HG03469 (cell line): ENCODE measurements around the gene GRK4.

Experiments used
- ATAC-seq: cut with Tn5 transposase; IDR thresholded peaks from one replicate; pipeline ENCODE4 v1.9.1; 2021; ENCODE audit warnings: mild to moderate bottlenecking, moderate library complexity, moderate number of reproducible peaks; ENCODE audit not compliant: unreplicated experiment

The GRK4 gene

DNA sequence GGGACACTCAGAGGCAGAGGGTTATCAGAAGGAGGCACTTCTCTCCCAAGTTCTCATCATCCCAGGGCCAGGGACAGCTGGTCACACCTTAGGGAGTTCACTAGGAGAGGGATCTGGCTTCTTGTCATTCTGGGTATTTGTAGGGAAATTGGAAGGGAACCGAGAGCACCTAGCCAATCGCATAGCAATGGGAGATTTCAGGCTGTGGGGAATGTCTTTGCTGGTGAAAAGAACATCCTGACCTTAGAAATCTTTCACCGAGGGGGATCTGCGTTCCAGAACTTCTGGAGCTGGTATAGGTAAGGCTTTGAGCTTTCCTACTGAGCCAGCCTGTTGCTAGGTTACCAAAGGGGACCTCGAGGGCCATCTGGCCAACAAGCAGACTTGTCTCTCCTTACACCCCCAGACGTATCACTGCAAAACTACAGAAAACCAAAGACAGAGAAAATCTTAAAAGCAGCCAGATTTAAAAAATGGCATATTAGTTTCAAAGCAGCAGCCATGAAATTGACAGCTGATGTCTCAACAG lies 104.2 kb downstream of the GRK4 start:
- ATAC-seq = no peak

- ATAC-seq = no peak
Observed at GRCh38 chr4:3069661-3070199, 106.4 kb downstream of the GRK4 start.

DNA sequence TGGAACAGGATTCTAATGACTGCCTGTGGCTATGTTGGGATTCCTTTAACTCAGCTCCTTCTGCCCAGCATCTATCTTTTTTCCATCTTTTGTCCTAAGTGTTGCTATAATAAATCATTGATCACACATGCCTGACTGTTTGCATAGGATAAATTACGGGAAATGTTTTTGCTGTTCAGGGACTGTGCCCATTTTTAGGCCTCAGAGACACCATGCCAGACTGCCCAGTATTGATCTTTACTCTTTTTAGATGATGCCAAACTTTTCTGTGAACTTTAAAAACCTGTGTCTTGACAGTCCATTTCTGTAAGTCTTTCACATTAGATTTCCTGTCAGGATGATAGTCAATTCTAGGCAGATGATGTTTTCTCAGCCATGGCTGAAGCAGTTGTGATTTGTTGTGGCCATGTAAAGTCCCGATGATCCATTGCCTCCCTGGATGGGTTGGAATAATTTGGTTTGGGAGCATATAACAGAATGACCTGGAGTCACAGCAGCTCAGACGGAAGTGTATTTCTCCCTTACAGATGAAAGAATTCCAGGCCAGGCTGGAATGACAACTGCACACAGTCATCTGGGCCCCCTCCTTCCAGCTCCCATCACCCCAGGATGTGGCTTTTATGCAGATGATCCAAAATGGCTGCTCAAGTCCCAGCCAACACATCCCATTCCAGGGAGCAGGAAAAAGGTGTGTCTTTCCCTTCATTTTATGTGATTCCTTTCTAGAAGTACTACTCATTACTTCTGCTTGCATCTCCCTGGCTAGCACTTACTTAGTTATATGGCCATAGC lies 107.5 kb downstream of the GRK4 start:
- no peak for ATAC-seq

DNA sequence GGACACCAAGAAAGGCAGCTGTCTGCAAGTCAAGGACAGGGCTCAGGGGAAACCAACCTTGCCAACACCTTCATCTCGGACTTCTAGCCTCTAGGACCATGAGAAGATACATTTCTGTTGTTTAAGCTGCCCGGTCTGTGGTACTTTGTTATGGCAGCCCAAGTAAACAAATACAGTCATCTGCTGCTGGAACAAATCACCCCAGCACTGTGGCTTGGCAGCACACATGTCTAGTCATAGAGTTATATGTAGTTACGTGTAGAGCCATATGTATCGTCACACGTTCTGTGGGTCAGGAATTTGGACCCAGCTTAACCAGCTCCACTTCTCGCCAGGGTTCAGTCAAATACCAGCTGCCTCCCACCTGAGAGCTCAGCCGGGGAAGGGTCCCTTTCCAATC lies 108.4 kb downstream of the GRK4 start:
- ATAC-seq = no peak

GRCh38 chr4:3073158-3074077 lies 110.0 kb downstream of the GRK4 start:
- ATAC-seq = peak; percentile 11

DNA sequence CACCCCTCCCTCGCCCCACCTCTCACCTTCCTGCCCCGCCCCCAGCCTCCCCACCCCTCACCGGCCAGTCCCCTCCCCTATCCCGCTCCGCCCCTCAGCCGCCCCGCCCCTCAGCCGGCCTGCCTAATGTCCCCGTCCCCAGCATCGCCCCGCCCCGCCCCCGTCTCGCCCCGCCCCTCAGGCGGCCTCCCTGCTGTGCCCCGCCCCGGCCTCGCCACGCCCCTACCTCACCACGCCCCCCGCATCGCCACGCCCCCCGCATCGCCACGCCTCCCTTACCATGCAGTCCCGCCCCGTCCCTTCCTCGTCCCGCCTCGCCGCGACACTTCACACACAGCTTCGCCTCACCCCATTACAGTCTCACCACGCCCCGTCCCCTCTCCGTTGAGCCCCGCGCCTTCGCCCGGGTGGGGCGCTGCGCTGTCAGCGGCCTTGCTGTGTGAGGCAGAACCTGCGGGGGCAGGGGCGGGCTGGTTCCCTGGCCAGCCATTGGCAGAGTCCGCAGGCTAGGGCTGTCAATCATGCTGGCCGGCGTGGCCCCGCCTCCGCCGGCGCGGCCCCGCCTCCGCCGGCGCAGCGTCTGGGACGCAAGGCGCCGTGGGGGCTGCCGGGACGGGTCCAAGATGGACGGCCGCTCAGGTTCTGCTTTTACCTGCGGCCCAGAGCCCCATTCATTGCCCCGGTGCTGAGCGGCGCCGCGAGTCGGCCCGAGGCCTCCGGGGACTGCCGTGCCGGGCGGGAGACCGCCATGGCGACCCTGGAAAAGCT lies 110.9 kb downstream of the GRK4 start, which contains the start of the genes HTT and HTT-AS:
HTT (plus strand) TSS at position 604 of the 768 bp plus-strand sequence; CDS start at position 749, 145 bp downstream.
HTT-AS (minus strand) TSS at position 461 of the 768 bp plus-strand sequence.
- peak; percentile 60 for ATAC-seq

GRCh38 chr4:3074846-3075651 lies 111.7 kb downstream of the GRK4 start:
- ATAC-seq = no peak

DNA sequence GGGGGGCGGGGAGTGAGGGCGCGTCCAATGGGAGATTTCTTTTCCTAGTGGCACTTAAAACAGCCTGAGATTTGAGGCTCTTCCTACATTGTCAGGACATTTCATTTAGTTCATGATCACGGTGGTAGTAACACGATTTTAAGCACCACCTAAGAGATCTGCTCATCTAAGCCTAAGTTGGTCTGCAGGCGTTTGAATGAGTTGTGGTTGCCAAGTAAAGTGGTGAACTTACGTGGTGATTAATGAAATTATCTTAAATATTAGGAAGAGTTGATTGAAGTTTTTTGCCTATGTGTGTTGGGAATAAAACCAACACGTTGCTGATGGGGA lies 112.2 kb downstream of the GRK4 start:
- no peak for ATAC-seq

DNA sequence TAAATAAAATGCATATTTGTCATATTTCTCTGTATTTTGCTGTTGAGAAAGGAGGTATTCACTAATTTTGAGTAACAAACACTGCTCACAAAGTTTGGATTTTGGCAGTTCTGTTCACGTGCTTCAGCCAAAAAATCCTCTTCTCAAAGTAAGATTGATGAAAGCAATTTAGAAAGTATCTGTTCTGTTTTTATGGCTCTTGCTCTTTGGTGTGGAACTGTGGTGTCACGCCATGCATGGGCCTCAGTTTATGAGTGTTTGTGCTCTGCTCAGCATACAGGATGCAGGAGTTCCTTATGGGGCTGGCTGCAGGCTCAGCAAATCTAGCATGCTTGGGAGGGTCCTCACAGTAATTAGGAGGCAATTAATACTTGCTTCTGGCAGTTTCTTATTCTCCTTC lies 114.4 kb downstream of the GRK4 start:
- ATAC-seq = peak; percentile 31

GRCh38 chr4:3079694-3080123 lies 116.3 kb downstream of the GRK4 start:
- ATAC-seq = no peak

- no peak for ATAC-seq
Observed at GRCh38 chr4:3082925-3083515, 119.6 kb downstream of the GRK4 start.

- ATAC-seq = no peak
Observed at GRCh38 chr4:3083732-3084131, 120.4 kb downstream of the GRK4 start.

DNA sequence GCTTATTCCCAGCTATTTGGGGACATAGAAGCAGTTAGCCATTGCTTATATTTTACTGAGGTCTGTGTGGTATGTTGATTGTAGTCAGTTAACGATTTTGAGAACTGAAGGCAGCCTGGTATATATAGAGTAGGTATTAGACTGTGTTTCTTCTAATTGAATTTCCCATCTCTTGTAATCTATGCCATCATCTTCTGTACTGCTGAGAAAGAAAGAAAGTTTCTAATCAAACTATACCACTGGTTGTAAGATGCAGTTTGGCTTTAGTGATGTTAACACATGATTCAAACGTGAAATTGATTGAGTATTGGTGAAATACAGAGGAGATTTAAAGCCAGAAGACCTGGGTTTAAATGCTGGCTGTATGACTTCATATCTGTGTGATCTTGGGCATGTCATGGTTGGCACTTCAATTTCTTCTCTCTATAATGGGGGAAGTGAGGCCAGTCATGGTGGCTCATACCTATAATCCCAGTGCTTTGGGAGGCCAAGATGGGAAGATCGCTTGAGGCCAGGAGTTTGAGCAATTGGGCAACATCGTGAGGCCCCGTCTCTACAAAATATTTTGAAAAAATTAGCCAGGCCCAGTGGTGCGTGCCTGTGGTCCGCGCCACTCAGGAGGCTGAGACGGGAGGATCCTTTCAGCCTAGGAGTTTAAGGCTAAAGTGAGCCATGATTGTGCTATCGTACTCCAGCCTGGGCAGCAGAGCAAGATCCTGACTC lies 122.7 kb downstream of the GRK4 start:
- no peak for ATAC-seq

DNA sequence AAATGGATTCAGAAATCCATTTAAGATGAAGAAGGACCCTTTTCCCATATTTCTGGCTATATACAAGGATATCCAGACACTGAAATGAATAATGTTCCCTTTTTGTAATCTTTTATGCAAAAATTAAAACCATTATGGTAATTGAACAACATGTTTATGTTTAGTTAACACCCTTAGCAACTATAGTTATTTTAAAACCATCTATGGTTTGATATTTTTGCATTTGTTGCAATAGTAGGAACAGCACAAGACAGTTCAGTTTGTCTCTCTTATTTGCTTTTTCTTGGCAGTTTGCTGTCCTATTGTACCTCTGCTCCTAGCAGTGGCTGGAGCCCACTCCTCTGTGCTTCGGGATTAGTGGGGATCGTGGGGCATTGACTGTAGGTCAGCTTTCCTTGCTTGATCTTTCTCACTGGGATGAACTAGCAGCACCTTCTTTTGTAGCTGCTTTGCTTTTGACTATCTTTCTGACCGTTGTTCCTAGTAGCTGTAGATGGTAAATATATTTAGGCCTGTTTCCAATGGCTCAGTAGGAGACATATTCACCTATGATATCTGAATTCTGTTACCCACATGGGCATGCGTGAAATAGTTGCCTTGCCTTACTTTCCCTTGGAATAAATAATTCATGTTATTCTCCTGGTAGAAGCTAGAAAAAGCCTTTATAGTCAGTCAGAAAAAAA lies 123.9 kb downstream of the GRK4 start:
- no peak for ATAC-seq
